DMS153 (cell line): ENCODE results near the gene PPM1L.

Experiments
- DNase-seq: peaks from one replicate; lab custom pipeline; 2025; lab: John Stamatoyannopoulos, UW

Gene PPM1L

GRCh38 chr3:160852856-160853255 lies 96.8 kb downstream of the PPM1L start:
- no peak for DNase-seq

- DNase-seq = no peak
Observed at GRCh38 chr3:160856450-160856849, 100.4 kb downstream of the PPM1L start.

- DNase-seq = no peak
Observed at GRCh38 chr3:160857476-160858119, 101.6 kb downstream of the PPM1L start.

GRCh38 chr3:160860346-160860745 lies 104.3 kb downstream of the PPM1L start:
- no peak for DNase-seq

- DNase-seq = no peak
Observed at GRCh38 chr3:160869825-160870224, 113.8 kb downstream of the PPM1L start.

GRCh38 chr3:160870327-160870726 lies 114.3 kb downstream of the PPM1L start:
- DNase-seq = no peak

GRCh38 chr3:160874736-160875135 lies 118.7 kb downstream of the PPM1L start:
- DNase-seq = no peak

GRCh38 chr3:160876643-160877042 lies 120.6 kb downstream of the PPM1L start:
- no peak for DNase-seq

GRCh38 chr3:160879859-160880258 lies 123.8 kb downstream of the PPM1L start:
- DNase-seq = no peak

GRCh38 chr3:160883373-160883772 lies 127.3 kb downstream of the PPM1L start:
- DNase-seq = no peak

- DNase-seq = peak; percentile 52
Observed at GRCh38 chr3:160885791-160886286, 129.8 kb downstream of the PPM1L start.

- DNase-seq = no peak
Observed at GRCh38 chr3:160886421-160886820, 130.4 kb downstream of the PPM1L start.

- no peak for DNase-seq
Observed at GRCh38 chr3:160893207-160893606, 137.2 kb downstream of the PPM1L start.

- no peak for DNase-seq
Observed at GRCh38 chr3:160904691-160905090, 148.7 kb downstream of the PPM1L start.

GRCh38 chr3:160906646-160907045 lies 150.6 kb downstream of the PPM1L start:
- DNase-seq = no peak

GRCh38 chr3:160909917-160910316 lies 153.9 kb downstream of the PPM1L start:
- no peak for DNase-seq

GRCh38 chr3:160911411-160911810 lies 155.4 kb downstream of the PPM1L start:
- no peak for DNase-seq

GRCh38 chr3:160916472-160916871 lies 160.4 kb downstream of the PPM1L start:
- DNase-seq = no peak

GRCh38 chr3:160919942-160920341 lies 163.9 kb downstream of the PPM1L start:
- no peak for DNase-seq

GRCh38 chr3:160921020-160921635 lies 165.1 kb downstream of the PPM1L start:
- DNase-seq = no peak

GRCh38 chr3:160924776-160925175 lies 168.7 kb downstream of the PPM1L start:
- DNase-seq = no peak

- no peak for DNase-seq
Observed at GRCh38 chr3:160927620-160928019, 171.6 kb downstream of the PPM1L start.

- no peak for DNase-seq
Observed at GRCh38 chr3:160928183-160928726, 172.2 kb downstream of the PPM1L start.

GRCh38 chr3:160929595-160929994 lies 173.6 kb downstream of the PPM1L start:
- DNase-seq = no peak
